GM10847 (cell line): ENCODE results near the gene MRPL24.
A peak's percentile ranks its signal among the peaks of the same experiment; 100 is the strongest.

Experiments used
- POLR2A ChIP-seq: IDR thresholded peaks from 2 replicates; pipeline ENCODE4 v1.6.1; 2011; ENCODE audit not compliant: insufficient read length; ENCODE audit errors: extremely low read depth

Gene MRPL24

GRCh38 chr1:156749419-156750118, 8.7 kb upstream of the MRPL24 start:
- TF ChIP-seq POLR2A = no peak

- TF ChIP-seq POLR2A = peak; percentile 19
Observed at GRCh38 chr1:156748670-156749418, 8.0 kb upstream of the MRPL24 start.

- TF ChIP-seq POLR2A = no peak
Observed at GRCh38 chr1:156747742-156748669, 7.1 kb upstream of the MRPL24 start.

- TF ChIP-seq POLR2A = no peak
Observed at GRCh38 chr1:156746728-156747631, 6.1 kb upstream of the MRPL24 start.

- TF ChIP-seq POLR2A = no peak
Observed at GRCh38 chr1:156746406-156746727, 5.5 kb upstream of the MRPL24 start.

GRCh38 chr1:156745881-156746280, 5.0 kb upstream of the MRPL24 start:
- no peak for TF ChIP-seq POLR2A

GRCh38 chr1:156744786-156745419, 4.0 kb upstream of the MRPL24 start:
- TF ChIP-seq POLR2A = no peak

- no peak for TF ChIP-seq POLR2A
Observed at GRCh38 chr1:156744344-156744743, 3.5 kb upstream of the MRPL24 start.

- no peak for TF ChIP-seq POLR2A
Observed at GRCh38 chr1:156743367-156744302, 2.7 kb upstream of the MRPL24 start.

- no peak for TF ChIP-seq POLR2A
Observed at GRCh38 chr1:156742801-156743200, 1.9 kb upstream of the MRPL24 start.

- no peak for TF ChIP-seq POLR2A
Observed at GRCh38 chr1:156742017-156742416, 1.1 kb upstream of the MRPL24 start.

- TF ChIP-seq POLR2A = no peak
Observed at GRCh38 chr1:156741481-156741983, 644 bp upstream of the MRPL24 start.

GRCh38 chr1:156740237-156740740, 599 bp downstream of the MRPL24 start:
- TF ChIP-seq POLR2A = no peak
